NCI-H1694 treated with DMSO at 0.1 percent for 48 hours (cell line): ENCODE data around the gene EID2B.
A peak's percentile ranks its signal among the peaks of the same experiment; 100 is the strongest.

ENCODE experiments used
- DNase-seq: peaks from one replicate; lab custom pipeline; 2025; lab: John Stamatoyannopoulos, UW

EID2B gene, protein sequence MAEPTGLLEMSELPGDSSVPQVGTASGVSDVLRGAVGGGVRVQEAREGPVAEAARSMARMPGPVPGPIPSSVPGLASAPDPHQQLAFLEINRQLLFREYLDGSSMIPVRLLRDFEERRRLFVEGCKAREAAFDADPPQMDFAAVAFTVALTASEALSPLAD

DNA sequence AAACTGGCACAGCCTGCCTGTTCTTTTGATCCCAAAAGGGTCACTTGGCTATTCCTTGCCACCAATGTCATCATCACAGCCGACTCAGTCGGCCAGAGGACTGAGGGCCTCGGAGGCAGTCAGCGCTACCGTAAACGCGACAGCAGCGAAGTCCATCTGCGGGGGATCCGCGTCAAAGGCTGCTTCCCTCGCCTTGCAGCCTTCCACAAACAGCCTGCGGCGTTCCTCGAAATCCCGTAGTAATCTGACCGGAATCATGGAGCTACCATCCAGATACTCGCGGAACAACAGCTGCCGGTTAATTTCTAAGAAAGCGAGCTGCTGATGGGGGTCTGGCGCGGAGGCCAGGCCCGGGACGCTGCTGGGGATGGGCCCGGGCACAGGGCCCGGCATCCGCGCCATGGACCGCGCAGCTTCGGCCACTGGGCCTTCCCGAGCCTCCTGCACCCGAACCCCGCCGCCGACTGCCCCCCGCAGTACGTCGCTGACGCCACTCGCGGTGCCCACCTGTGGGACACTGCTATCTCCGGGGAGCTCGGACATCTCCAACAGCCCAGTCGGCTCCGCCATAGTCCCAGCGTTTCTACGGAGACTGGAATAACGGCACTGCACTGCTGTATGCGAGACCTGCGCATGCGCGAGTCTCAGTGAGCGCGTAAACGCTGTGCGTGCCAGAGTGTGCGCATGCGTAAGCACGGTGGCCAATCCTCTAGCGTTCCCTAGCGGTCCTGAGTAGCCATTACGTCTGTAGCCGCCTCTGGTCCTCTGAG is at the start of gene EID2B:
Gene EID2B (minus strand): TSS at position 620 of the 770 bp plus-strand sequence. CDS start 50 bp downstream, at position 570.
- DNase-seq = peak; percentile 97

DNA sequence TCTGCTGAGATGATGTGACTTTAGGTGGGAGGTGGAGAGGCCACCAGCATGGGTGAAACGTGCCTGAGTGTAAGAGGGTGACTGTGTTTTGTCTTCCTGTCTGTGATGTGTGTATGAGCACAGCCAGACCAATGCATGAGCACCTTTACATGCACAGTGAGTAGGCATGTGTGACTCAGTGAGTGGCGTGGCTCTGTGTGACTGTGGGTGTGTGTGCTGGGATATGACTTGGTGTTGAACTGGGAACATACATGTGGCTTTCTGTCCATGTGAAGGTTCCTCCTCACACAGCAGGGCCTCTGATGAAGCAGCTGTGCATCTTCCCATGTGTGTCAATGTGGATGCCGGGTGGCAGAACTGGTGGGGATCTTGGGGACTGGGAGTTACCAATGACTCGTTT is 49.8 kb upstream of the EID2B start:
- DNase-seq = no peak

DNA sequence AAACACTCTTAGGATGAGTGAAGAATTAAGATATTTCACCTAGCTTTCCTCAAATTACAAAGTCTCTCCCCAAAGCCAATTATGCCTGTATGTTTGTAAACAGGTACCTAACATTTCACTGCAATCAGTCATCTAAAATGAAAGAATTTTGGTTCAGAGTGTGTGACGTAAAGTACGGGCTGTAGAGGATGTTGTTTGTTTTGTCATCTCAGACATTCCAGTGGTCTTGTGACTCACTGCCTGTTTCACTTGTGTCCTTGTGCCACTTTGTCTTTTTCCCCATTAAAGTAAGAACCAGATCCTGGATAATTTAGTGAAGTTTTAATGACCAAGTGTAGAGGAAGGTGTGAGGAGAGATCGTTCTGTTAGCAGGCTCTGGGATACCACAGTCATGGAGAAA is 36.0 kb upstream of the EID2B start:
- no peak for DNase-seq

DNA sequence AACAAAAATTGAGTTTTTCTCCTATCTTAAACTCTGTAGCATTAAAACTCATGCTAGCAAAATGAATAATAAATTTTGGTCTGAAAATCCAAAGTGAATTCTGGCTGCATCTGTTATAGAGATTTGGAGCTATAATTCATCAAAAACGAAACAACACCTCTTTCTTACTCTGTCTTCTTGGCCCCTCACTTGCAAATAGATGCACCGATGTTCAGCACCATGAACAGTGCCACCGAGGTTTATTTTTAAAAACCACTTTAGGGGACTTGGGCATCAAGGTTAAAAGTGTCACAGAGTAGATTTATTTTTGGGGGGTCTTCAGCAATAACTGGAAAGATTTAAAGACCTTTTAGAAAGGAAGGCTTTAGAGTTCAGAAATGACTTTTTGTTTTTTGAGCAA is 33.4 kb upstream of the EID2B start:
- DNase-seq = no peak

DNA sequence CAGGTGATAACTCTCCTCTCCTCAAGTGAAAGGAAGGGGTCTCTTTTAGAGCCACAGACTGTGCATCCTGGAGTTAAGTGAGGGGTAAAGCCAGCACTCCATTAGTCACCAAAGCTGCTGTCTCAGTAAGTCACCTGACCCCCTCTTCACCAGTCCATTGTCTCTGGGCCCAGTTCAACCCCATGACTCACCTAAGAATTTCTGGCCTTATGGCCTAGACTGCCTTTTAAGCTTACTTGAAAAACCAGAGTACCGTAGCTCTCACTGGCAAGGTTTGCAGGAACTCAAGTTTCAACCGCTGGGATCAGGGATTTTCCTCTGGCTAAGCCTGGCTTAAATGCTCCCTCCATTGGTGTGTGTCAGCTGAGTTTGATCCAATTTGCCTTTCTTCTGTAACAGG is 30.8 kb upstream of the EID2B start:
- no peak for DNase-seq

DNA sequence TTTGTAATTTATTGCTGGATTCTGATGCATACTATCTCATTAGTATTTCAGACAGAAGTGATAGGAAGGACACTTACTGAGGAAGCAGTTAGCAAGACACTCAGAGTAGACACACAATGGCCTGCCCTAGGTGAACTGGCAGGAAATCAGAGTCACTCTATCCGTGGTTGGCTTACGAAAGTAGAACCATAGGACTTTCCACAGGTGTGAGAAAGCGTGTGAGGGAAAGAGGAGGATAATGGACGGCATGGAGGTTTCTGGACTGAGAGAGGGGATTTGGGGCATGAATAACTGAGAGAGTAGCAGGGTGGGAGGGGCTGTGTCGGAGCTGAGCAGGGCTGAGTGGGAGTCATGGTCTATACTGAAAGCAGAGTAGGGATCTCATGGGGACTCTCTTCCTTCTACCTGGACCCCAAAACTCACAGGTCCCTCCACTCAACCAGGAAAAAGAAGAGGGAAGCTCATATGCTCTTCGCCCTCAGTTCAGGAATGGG is 26.0 kb upstream of the EID2B start:
- no peak for DNase-seq

DNA sequence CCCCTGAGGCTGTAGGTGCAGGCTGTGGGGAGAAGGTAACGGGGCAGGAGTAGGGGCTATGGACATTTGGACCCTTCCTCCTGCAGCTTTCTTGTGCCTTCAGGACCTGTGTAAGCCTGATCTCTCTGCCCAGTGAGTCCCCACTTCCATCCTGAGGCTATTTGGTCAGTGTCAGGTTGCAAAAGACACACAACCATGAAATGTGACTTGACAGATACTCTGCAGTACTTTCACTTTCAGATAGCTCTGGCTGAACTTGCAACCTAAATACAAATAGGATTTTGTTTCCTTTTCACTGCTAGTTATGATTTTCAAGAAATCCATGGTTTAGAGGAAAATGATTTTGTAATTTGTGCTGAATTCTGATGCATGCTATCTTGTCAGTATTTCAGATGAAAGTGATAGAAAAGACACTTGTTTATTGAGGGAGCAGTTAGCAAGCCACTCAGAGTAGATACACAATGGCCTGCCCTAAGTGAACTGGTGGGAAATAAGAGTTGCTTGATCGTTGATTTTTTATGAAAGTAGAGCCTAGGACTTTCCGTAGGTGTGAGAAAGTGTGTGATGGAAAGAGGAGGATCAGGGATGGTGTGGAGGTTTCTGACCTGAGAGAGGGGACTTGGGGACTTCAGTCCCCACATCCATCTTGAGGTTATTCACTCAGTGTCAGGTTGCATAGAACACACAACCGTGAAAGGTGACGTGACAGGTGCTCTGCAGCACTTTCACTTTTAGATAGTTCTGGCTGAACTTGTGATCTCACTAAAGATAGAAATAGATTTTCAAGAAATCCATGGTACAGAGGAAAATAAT is 25.4 kb upstream of the EID2B start:
- no peak for DNase-seq

DNA sequence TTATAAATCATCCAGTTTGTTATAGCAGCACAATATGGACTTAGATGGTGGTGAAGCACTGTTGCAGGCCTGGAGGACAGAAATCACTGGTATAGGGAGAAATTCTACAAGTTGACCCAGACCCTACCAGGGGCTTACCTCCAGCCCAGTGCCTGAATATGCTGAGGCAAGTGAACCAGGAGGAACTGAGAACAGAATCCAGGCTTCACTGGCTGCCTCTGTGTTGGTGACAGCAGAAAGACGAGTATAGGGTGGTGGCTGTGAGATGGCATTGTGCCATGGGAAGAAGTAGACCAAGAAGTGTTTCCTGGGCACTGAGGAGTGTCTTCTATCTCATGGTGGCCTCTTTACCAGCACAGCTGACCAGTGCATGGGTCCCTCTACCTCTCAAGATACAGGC is 23.2 kb upstream of the EID2B start:
- DNase-seq = no peak

DNA sequence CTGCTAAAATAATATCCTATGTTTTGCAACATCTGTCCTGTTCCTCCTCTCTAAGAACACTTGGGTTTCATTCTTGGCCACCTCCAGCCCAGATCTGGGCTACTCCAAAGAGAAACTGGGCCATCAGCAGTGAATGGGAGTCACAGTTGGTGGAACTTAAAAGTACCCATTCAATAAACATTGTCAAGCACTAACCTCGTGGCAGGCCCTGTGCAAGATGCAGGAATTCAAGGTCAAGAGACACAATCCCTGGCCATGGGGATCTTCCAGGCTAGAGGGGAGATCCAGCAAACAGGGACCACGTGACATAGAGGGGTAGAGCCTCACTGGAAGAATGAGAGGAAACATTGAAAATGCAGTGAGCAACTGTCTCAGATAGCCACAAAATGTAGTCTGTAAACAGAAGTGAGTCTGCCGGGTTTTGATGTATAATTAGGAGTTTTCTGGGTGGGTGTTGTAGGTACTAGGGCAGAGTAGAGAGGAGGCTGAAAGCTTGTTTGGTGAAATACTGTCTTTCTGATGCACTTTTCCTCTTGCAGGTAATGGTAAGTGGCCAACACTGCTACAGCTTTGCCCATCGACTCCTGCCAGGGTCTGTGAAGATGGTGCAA is 22.2 kb upstream of the EID2B start:
- no peak for DNase-seq

DNA sequence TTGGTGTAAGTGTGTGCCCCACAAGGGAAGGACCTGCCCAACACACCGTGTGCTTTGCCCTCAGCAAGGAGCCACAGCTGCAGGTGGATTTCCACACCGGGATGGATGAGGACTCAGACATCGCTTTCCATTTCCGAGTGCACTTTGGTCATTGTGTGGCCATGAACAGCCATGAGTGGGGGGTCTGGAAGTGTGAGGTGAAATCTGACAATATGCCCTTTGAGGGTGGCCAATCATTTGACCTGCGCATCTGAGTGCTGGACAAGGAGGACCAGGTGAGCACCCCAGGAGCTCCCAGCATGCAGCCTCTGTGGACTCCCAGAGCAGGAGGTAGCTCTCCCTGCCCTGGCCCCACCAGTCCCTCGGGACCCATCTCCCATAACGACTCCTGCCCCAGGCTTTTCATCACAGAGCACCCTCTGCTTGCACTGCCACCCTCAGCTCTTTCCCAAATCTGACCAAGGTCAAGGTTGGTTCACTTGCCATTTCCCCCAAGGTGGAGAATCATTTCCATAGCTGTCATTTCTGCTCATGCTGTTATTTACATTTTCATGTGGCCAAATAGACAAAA is 20.5 kb upstream of the EID2B start:
- no peak for DNase-seq

DNA sequence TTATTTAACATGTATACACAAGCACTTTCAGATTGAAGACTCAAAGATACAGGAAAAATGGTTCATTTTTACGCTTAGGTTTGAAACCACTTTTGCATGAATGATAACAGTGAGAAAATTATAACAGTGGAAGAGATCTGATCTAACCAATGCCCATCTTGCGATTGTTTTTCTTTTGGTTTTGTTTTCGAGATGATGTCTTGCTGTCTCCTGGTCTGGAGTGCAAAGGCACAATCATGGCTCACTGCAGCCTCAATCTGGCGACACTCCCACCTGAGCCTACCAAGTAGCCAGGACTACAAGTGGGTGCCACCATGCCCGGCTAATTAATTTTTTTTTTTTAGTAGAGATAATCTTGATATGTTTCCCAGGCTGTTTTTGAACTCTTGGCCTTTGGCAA is 17.5 kb upstream of the EID2B start:
- DNase-seq = no peak

DNA sequence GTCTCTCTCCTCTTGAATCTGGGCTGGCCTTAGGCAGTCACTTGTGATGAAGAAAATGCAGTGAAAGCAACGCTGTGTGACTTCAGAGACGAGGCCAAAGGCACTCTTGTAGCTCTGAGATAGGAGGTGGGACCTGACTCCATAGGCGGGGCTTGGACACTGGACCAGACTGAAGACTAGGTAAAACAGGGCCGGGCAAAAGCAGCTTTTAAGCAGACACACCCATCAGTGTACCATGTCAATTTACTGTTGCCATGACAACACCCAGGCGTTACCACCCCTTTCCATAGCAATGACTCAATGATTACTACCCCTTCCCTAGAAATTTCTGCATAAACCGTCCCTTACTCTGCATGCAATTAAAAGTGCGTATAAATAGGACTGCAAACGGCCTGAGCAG is 13.9 kb upstream of the EID2B start:
- no peak for DNase-seq

DNA sequence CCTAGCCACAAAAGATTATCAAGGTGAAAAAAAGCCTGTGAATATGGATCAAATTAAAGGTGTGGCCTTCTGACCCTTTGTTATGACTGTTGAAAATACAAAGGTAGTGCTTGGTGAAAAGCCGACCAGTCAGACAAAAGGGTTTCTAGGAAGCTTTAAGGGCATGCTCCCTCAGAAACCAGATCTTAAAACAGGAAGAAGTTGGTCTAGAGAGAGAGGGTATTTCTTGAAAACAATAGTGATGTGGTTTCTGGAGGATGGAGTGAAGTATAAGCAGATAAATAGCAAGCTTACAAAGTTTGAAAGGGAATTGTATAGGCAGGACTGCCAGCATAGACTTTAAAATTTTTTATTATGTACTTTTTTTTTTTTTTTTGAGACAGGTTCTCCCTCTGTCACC is 12.3 kb upstream of the EID2B start:
- no peak for DNase-seq

DNA sequence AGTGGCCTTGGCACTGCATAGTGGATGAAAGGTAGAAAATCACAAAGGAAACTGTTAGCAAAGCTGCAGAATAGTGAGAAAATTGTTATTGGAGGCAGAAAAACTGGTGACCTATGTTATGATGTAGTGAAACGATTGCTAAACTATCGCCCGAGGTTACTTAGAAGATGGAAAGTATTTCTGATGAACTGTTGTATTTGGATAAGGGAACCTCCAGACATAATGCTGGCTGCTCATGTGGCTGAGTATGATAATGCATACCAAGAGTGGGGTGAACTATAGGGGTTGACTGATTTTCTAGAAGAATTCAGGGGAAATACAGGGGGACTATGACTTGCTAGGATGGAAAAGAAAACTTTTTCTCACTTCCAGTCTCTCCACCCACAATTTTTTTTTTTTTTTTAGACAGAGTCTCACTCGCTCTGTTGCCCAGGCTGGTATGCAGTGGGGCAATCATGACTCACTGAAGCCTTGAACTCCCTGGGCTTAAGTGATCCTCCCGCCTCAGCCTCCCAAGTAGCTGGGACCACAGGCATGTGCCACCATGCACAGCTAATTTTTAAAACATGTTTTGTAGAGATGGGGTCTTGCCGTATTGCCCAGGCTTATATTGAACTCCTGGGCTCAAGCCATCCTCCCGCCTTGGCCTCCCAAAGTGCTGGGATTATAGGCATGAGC is 11.7 kb upstream of the EID2B start:
- no peak for DNase-seq

DNA sequence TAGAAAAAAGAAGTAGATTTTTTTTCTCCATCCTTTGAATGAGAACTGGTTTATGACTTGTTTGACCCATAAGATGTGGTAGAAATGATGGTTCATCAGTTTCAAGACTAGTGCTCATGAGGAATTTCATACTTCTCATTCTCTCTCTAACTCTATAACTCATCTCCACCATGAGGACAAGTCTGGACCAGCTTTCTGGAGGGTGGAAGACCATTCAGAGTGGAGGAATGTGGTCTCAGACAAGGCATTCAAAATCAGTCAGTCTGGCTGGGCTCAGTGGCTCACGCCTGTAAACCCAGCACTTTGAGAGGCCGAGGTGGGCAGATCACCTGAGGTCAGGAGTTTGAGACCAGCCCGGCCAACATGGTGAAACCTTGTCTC is 10.8 kb upstream of the EID2B start:
- DNase-seq = no peak

DNA sequence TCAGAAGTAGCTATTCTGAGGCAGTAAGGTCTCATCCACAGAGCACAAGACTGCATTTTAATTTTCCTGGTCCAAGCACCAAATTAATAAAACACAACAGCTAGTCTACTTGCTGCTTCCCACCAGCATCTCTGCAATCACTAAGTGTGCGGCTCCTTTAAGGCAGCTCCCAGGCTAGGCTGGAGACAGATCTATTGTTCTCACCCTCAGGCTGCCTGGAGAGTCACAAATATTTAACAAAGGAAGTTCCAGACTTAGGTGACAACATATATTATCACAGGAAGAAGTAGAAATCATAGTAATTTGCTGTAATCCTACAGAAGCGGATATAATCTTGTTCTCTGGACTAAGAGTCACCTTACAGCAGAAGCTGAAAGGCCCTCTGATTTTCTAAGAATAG is 9.6 kb upstream of the EID2B start:
- DNase-seq = no peak

DNA sequence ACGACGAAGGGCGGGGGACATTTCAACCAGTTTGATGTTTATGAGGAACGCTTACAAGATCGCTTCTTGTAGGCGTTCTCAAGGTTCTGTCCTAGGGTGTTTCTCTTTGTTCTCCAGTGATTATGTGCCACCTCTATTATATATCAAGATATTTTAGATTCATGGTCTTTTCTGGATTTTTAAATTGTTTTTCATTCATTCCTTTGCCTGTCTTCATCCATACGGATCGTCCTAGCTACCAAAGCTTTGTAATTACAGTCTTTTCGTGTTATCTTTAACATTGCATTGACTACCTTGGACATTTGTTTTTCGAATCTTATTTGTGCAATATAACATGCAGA is 7.7 kb upstream of the EID2B start:
- no peak for DNase-seq

DNA sequence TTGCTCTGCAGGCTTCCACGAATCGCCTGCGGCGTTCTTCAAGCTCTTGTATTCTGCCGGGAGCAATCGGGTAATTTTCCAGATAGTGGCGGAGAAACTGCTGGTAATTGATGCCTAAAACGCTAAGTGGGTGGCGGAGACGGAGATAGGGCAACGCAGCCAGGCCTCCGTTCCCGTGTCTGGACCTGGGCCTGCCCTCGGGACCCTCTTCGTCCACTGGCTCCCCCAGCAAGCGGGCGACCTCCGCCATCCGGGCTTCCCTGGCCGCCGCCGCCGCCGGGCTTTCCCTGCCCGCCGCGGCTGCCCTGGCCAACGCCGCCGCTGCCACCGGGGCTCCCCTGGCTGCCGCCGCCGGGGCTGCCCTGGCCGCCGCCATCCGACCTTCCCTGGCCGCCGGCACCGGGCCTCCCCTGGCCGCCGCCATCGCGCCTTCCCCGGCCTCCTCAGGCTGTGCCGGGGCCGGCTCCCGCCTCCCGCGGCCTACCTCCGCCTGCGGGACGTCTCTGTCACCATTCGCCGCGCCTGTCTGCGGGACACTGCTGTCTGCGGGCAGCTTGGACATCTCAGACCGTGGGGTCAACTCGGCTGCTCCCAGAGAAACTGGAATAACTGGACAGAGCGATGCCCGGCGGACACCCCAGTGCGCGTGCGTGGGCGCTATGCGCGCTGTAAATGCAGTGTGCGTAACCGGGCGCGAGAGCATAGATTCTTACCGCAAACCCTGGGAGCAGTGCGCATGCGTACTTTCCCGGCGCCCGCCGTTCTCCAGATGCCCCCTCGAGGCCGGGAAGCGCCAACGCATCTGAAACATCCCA is 7.1 kb upstream of the EID2B start, which contains the start of gene EID2:
Gene EID2 (minus strand): TSS at position 644 of the 815 bp plus-strand sequence. CDS start 82 bp downstream, at position 562.
- peak; percentile 95 for DNase-seq

DNA sequence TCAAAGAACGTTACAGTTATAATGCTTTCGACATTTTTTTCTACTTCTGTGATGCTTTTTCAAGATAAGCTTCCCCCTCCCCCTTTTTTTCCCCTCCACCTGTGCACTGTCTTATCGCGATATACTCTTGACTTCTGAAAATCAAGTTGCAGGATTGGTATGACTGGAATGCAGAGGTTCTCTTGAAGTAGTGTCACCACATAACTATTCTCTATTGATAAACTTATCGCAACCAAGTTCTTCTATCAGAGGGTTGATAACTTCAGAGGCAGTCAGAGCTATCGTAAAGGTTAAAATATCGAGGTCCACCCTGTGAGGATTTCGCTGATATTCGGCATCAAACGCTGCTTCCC is 6.5 kb upstream of the EID2B start:
- peak; percentile 29 for DNase-seq

DNA sequence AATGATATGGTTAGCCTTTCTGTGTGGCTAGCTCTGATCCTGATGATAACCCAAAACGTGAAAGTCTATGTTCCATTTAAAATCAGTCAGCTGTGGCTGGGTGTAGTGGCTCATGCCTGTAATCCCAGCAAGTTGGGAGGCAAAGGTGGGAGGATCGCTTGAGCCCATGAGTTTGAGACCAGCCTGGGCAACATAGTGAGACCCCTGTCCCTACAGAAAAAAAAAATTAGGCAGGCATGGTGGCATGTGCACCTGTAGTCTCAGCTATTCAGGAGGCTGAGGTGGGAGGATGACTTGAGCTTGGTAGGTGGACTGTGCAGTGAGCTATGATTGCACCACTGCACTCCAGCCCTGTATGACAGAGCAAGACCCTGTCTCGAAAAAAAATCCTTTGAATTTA is 1.1 kb upstream of the EID2B start:
- DNase-seq = no peak

DNA sequence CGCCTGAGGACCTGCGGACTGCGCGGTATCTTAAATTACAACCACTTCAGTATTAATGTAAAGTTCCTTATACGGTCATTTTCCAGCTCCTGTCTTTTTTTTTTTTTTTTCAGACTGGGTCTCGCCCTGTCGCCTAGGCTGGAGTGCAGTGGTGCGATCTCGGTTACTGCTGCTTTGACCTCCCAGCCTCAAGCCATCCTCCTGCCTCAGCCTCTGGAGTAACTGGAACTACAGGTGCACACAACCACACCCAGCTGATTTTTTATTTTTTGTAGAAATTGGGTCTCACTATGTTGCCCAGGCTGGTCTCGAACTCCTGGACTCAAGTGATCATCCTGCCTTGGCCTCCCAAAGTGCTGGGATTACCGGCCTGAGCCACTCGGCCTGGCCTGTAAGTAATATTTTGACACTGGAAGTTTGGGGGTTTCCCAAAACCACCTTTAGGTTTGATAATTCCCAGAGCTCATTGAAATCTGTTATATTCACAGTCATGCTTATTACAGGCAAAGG is 406 bp upstream of the EID2B start:
- DNase-seq = no peak
